GM18858 (cell line): ENCODE results near the gene STAP2.
"Not testable (repeated sequence)": the region's sequence is repeated elsewhere in the genome, so short reads cannot be mapped to it uniquely, and the experiment has no call there.

Source experiments
- ATAC-seq: cut with Tn5 transposase; IDR thresholded peaks from one replicate; pipeline ENCODE4 v1.9.1; 2021; ENCODE audit not compliant: unreplicated experiment

Gene STAP2

DNA sequence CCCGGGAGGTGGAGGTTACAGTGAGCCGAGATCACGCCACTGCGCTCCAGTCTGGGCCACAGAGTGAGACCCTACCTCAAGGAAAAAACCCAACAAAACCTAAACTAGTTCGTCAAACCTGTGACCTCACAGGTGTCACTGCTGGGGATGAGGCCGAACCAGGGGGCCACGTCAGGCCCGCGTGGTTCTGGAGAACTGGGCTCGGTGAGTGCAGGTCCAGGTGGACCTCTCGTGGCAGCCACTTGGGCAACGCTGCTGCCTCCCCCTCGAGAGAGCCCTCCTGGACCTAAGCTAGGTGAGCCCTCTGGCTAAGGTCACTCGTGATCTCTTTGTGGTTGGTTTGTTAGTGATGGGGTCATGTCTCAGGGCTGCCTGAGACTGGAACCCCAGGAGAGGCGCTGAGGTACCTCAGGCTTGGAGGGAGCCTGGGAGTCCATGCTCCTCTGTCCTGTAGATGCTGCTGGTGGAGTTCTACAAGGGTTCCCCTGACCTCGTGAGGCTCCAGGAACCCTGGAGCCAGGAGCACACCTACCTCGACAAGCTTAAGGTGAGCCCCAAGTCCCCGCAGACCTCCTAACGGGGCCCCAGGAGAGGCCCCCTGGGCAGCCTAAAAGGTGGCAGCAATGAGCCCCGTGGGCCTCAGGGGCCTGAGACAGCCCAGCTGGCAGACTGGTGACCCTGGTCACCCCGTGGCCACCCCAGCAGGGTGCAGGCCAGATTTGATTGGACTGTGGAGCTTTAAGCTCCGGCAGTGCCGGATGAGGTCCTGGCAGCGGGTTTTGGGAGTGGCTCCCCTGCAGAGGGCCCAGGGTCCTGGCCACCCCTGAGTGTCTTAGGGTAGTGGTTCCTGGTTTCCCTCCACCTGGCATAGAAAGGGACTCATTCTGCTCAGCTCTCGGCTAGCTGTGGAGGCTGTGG lies 20.3 kb upstream of the STAP2 start:
- ATAC-seq: no peak

DNA sequence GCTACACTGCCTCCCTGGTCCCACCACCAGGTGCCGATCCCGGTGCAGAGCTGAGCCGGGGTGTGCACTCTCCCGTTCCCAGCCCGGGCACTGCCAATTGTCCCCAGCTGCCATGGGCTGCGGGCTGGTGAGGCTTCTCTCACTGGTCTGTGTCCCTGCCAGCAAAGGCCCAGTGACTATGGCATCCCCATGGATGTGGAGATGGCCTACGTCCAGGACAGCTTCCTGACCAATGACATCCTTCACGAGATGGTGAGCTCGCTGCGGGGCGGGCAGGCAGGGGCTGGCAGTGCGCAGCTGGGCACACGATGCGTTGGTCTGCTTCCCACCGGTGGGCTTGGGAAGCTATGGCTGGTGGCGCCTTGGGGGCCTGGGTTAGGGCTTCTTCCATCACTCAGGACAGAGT lies 19.3 kb upstream of the STAP2 start:
- ATAC-seq: no peak

DNA sequence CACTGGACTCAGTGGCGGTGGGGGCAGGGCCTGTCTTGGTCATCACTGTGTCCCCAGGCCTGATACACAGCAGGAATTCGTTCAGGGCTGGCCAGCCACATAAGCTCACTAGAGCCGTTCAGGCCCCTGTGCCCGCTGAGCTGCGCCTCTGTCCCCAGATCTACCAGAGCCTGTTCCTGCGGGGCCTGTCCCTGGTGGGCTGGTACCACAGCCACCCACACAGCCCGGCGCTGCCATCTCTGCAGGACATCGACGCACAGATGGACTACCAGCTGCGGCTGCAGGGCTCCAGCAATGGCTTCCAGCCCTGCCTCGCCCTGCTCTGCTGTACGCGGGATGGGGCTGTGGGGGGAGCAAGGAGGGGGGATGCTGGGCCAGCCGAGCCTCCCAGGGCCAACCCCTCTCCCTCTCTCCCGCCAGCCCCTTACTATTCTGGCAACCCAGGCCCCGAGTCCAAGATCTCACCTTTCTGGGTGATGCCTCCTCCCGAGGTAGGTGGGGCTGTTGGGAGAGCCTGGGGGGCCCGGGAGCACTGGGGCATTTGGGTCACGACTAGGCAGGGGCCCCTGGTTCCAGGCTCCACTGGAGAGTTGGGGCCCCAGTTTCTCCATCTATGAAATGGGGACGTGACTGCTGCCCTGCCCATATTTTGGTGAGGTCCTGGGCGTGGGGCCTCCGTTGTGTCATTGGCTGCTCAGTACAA lies 18.6 kb upstream of the STAP2 start:
- ATAC-seq: no peak

DNA sequence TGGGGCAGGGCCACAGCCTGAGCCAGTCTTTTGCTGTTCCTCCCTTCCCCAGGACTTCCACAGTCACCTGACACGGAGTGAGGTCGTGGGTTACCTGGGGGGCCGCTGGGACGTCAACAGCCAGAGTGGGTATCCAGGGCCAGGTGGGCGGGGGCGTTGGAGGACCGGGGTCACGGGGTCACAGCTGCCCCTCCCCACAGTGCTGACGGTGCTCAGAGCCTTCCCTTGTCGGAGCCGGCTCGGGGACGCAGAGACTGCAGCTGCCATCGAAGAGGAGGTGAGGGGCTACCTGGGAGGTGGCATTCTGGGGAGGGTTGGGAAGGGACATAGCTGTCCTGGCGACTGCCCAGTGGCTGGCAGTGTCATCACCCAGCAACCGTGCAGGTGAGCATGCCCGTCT lies 16.3 kb upstream of the STAP2 start:
- ATAC-seq: no peak

DNA sequence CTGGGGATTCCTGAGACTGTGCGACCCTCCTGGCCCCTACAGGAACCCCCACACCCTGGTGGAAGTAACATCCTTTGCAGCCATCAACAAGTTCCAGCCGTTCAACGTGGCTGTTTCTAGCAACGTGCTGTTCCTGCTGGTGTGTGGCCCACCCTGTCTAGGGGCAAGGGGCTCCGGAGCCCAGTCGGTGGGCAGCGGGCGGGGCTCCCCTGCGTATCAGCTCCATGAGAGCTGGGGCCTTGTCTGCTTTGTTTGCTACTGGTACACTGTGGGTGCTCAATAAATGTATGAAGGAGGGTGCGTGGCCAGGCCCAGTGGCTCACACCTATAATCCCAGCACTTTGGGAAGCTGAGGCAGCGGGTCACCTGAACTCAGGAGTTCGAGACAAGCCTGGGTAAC lies 15.7 kb upstream of the STAP2 start:
- ATAC-seq: no peak

DNA sequence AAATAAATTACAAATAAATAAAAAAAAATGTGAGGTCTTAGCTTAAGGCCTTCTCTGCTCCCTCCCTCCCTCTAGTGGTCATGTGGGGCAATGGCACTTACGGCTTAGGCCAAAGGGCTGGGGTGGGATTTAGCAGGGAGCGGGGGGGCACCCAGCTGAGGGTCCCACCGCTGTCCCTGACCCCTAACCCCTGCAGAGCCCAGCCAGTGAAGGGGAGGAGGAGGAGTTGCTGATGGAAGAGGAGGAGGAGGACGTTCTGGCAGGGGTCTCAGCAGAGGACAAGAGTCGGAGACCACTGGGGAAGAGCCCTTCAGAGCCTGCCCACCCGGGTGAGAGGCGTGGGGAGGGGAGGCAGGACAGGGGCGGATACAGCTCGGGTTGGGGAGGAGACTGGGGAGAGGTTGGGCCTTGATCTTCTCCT lies 14.1 kb upstream of the STAP2 start:
- no peak for ATAC-seq

DNA sequence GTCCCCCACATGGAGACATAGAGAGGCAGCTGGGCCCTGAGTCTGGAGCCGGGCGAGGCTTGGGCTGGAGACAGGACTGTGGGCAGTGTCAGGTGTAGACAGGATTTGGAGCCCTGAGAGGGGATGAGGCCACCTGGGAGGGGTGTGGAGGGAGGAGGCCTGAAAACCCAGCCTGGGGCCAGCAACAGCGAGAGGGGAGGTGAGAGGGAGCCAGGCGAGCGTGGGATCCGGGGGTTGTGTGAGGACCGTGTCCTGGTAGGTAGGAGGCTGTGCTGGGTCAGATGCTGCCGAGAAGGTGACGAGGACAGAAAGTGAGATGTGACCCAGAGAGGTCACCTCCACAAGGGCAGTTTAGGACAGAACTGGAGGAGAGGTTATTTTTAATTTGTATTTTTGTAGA lies 12.1 kb upstream of the STAP2 start:
- no peak for ATAC-seq

DNA sequence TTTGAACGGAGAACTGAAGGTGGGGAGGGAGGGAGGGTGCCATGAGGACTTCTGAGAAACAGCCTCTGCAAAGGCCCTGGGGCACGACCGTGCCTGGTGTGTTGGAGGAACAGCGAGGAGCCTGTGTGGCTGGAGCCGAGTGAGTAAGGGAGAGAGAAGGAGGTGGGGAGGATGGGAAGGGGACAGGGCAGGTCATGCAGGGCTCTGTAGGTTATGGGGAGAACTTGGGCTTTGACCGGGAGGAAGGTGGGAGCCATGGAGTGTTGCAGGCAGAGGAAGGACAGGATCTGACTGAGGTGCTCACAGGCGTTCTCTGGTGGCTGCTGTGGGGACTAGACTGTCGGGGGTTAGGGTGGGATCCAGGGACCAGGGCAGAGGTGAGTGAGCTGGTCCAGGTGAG lies 11.5 kb upstream of the STAP2 start:
- no peak for ATAC-seq

DNA sequence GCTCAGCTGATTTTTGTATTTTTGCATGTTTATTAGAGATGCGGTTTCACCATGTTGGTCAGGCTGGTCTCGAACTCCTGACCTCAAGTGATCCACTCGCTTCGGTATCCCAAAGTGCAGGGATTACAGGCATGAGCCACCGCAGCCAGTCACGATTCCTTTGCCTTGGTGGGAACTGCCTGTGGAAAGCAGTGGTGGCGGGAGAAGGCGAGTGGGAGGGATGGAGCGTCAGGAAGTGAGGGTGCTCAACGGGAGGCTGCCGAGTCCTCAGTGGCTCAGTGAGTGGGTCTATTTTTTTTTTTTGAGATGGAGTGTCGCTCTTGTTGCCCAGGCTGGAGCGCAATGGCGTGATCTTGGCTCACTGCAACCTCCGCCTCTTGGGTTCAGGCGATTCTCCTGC lies 10.6 kb upstream of the STAP2 start:
- not testable (repeated sequence) for ATAC-seq

DNA sequence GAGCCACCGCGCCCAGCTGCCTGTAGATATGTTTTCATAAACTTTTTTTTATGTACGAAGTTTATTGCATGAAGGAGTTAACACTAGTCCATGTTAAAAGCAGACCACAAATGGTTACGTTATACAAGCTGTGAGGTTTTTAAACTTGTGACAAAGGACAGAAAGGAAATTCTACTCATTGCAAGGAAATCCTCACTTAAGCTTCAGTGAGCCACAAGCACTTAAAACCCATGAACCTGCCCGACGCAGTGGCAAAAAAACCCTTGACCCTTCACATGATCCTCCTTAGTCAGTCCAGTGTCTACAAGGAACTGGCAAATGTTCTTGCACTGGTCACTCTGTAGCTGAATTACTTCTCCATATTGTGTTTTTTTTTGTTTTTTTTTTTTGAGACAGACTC lies 8.9 kb upstream of the STAP2 start:
- ATAC-seq: no peak

DNA sequence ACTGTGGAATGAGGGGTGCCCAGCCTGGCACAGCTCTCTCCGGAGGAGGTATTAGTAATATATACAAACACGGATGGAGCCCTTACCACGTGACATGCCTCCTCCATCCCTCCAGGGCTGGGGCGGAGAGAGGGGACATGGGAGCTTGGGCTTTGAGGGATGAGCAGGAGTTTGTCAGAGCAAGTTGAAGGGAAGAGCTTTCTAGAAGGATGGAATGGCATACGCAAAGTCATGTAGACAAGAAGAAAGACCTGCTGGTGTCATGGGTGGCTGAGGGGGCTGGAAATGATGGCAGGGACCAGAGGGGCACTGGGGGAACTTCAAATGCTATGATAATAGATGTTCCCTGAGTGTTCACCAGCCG lies 7.4 kb upstream of the STAP2 start:
- no peak for ATAC-seq

DNA sequence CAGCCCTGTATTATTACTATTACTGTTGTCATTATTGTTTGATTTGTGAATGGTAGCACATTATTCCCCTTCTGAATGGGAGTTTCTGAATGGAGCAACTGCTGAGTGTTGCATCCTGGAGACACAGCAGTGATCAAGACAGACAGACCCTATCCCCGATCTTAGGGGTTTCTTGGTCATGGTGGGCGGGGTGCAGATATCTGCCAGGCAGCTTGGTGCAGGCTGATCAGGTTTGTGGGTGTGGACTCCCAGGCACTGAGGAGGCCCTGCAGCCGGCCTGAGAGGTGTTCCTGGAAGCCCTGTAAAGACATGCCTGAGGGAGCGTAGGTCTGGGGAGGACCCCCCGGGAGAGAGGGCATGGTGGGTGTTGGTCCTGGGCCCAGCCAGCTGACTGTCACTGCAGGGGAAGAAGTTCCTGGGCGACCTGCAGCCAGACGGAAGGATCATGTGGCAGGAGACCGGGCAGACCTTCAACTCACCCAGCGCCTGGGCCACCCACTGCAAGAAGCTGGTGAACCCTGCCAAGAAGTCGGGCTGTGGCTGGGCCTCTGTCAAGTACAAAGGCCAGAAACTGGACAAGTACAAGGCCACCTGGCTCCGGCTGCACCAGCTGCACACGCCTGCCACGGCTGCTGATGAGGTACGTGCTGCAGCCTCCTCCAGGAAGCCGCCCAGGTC lies 6.9 kb upstream of the STAP2 start:
- ATAC-seq: no peak

DNA sequence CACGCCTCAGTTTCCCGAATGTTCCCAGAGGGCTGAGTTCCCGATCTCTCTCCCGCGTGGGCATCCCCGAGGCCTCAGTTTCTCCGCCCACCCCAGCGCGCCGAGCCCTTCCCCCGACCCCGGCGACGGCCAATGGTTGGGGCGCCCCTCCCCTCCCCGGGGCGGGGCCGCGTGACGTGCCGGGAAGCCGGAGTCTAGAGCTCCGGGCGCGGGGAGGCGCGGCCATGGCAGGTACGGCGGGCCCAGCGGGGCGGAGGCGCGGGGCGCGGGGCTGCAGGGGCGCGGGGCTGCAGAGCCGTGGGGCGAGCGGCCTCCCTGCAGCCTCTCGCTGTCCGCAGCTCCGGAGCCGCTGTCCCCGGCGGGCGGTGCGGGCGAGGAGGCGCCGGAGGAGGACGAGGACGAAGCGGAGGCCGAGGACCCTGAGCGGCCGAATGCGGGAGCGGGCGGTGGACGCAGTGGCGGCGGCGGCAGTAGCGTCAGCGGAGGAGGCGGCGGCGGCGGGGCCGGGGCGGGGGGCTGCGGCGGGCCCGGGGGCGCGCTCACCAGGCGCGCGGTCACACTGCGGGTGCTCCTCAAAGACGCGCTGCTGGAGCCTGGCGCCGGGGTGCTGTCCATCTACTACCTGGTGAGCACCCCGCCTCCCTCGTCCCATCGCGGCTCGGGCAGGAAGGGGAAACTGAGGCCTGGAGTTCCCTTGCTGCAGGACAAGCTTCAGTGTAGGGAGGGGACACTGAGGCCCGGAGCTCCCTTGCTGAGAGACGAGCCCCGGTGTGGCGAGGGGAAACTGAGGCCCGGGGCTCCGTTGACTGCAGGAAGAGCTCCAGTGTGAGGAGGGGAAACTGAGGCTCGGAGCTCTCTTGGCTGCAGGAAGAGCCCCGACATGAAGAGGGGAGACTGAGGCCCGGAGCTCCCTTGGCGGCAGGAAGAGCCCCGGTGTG lies 5.0 kb upstream of the STAP2 start, which contains the start of gene MPND:
Gene MPND, plus strand, starts transcription at position 193 of the 938 bp plus-strand sequence. Its CDS starts 32 bp downstream, at position 225.
- peak; percentile 31 for ATAC-seq

DNA sequence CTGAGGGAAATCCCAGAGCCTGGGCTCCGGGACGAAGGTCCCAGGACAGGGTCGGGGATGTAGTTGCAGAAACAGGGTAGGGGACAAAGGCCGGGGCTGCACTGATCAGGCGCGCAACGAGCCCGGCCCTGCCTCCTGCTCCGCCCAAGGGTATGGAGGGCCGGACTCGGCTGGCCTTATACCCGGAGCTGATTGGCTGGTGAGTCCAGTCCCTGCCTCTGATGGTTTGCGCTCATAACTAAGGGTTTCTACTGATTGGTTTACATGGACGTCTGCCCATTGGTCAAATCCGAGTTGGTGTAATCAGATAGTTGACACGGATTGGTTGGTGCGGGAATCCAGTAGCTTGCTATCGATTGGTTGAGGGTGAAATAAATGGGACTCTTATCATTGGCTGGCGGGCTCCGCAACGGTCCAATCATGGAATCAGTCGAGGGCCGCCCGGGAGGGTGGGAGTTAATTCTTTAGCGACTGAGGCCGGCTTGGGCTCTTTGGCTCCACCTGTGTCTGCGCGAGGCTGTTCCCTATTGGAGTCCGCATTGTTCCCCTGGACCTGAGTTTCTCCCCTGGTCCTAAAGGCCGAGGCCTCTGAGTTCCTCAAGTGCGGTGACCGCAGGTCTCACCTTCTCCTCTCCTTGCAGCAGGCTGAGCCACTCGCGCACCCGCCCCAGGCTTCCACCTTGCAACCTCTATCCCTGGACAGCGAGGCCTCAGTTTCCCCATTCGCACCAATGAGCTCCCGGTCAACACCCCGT lies 4.2 kb upstream of the STAP2 start:
- peak; percentile 80 for ATAC-seq

DNA sequence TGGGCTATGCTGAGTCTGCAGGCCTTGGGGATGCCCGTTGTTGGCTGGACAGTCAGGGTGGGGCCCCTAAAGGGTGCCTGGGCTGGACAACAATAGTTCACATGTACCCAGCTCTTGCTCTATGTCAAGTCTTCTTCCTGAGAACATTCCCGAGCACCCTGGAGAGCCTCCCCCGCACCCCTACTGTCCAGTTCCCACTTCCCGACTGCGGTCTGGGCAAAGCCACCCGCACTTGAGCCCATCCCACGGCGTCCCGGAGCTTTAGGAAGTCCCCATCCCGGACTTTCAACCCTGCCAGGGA lies 3.6 kb upstream of the STAP2 start:
- no peak for ATAC-seq

DNA sequence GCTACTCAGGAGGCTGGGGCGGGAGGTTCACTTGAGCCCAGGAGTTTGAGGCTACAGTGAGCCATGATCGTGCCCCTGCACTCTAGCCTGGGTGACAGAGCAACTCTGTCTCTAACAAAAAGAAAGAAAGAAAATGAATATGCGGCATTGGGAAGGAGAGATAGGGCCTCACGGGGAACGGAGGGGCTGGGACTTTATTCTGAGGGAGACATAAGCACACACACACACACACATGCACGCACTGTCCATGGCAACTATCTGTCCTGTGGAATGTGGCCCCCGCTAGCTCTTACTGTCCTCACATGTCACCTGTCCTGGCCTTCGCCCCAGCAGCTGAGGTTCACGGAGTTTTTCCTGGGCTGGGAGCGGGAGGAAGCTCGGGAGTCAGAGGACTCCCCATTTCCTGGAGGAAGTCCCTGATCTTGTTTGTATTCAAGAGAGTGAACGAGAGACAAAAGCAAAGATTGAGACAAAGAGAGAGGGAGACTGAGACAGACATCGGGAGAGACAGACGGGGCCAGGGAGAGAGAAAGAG lies 654 bp downstream of the STAP2 start:
- ATAC-seq: no peak

DNA sequence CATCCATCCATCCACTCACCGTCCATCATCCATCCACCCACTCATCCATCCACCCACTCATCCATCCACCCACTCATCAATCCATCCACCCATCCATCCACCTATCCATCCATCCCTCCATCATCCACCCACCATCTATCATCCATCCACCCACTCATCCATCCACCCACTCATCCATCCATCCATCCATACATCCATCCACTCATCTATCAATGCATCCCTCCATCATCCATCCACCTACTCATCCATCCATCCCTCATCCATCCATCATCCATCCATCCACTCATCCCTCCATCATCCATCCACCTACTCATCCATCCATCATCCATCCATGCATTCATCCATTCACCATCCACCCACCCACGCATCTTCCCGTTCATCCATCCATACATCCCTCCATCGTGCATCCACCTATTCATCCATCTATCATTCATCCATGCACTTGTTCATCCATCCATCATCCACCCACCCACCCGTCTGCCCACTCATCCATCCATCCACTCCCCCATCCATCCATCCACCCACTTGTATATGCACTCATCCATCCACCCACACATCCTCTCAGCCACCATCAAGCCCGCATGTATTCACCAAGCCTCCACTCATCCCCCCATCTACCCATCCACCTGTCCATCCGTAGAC lies 3.6 kb downstream of the STAP2 start:
- ATAC-seq: no peak

DNA sequence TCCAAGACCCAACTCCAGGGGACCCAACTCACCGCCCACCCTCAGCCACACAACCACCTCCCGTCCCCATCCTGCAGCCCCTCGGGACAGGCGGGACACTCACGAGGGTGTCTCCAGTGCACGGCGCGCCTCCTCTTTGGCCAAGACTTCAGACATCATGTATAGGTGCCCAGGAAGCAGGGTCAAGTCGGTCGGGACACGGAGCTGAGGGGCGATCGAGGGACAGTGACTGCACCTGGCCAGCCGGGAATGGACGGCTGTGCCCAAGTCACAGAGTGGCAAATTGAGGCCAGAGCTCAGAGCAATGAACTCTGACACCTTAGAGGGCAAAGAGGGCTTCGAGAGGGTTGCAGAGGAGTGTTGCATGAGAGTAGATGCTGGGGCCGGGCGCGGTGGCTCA lies 8.8 kb downstream of the STAP2 start:
- ATAC-seq: no peak

DNA sequence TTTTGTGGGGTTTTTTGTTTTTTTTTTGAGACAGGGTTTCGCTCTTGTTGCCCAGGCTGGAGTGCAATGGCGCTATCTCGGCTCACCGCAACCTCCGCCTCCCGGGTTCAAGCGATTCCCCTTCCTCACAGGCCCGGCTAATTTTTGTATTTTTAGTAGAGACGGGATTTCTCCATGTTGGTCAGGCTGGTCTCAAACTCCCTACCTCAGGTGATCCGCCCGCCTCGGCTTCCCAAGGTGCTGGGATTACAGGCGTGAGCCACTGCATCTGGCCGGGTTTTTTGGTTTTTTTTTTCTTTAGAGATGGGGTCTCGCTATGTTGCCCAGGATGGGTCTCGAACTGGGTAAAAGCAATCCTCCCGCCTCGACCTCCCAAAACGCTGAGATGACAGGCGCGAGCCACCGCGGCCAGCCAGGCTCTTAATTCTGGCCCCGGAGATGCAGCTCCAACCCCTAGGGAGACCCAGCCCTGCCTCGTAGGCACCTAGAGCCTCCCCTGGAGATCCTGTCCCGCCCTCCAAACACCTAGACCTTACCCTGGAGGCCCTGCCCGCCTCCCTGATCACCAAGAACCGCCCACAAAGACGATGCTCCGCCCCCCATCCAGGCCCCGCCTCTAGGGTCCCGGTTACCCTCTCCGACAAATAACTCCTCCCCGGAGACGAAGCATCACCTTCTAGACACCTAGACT lies 9.5 kb downstream of the STAP2 start:
- ATAC-seq: not testable (repeated sequence)
